Activated CD8-positive, alpha-beta T cell treated with anti-CD3 and anti-CD28 coated beads, Interleukin-2, amount 10 ng/mL, durations not matched to agents 7 days and 5 days (primary cell): ENCODE results near the gene DENND1A. TPM values are rescaled to one million over a fixed set of nuclear protein-coding genes. Genes with fewer than 3 reads are reported as not detected.

ENCODE experiments used
- ATAC-seq: fragments of 150-1000 bp; cut with Tn5 transposase; one replicate; pipeline ENCODE4 v1.10.0; 2021; ENCODE audit warnings: moderate library complexity
- CTCF ChIA-PET: fragments of 350-600 bp; sonication (Branson Sonifier 250); formaldehyde crosslinking; loops from one replicate; lab custom pipeline; 2021; ENCODE audit warnings: antibody characterized with exemption; lab: Charles Lee
- POLR2A ChIA-PET: fragments of 350-600 bp; sonication (Branson Sonifier 250); formaldehyde crosslinking; loops from one replicate; lab custom pipeline; 2021; ENCODE audit warnings: antibody characterized with exemption; lab: Charles Lee
- DNase-seq: peaks from one replicate; pipeline ENCODE4 v3.0.0-alpha.2; 2020
- H3K27ac Mint-ChIP-seq: one replicate; pipeline ENCODE4 v1.8.0; 2021; ENCODE audit warnings: mild to moderate bottlenecking, mixed read lengths
- H3K27me3 Mint-ChIP-seq: one replicate; pipeline ENCODE4 v1.8.0; 2021; ENCODE audit warnings: low read depth, mixed read lengths
- H3K36me3 Mint-ChIP-seq: one replicate; pipeline ENCODE4 v1.8.0; 2021; ENCODE audit warnings: low read depth, mixed read lengths
- H3K4me1 Mint-ChIP-seq: one replicate; pipeline ENCODE4 v1.8.0; 2021; ENCODE audit warnings: low read depth, mixed read lengths
- H3K4me3 Mint-ChIP-seq: one replicate; pipeline ENCODE4 v1.8.0; 2021; ENCODE audit warnings: mild to moderate bottlenecking, mixed read lengths
- H3K9me3 Mint-ChIP-seq: one replicate; pipeline ENCODE4 v1.8.0; 2022; ENCODE audit warnings: mixed read lengths; ENCODE audit not compliant: insufficient read depth
- total RNA-seq, 2 experiments: library from RNA; stranded (reverse); gene quantifications; one replicate each; pipeline ENCODE4 v1.2.3, GENCODE V29; 2021

The DENND1A gene
- total RNA-seq, 2 experiments from 2014 or later, result 13.0 to 15.5 TPM

- CTCF ChIA-PET, result no interaction called here
Measured at GRCh38 chr9:123771690-123772089, 158.2 kb downstream of the DENND1A start.

GRCh38 chr9:123769719-123770118 is 160.2 kb downstream of the DENND1A start:
- no peak for ATAC-seq
- CTCF ChIA-PET, result no interaction called here
- no peak overlapping the region for H3K4me3 Mint-ChIP-seq

More at GRCh38 chr9:123771690-123772089, 158.2 kb downstream of the DENND1A start:
- Mint-ChIP-seq H3K9me3 (no peaks in the 10 kb centered on the region), H3K4me1 (peaks cover 10% of the 10 kb centered on the region), H3K27me3 (peaks cover 3% of the 10 kb centered on the region), H3K36me3 (no peaks in the 10 kb centered on the region), H3K27ac (no peak overlapping the region), H3K4me3 (no peak overlapping the region)
- DNase-seq (no peak), ATAC-seq (no peak)
- POLR2A ChIA-PET, result no interaction called here

DNA sequence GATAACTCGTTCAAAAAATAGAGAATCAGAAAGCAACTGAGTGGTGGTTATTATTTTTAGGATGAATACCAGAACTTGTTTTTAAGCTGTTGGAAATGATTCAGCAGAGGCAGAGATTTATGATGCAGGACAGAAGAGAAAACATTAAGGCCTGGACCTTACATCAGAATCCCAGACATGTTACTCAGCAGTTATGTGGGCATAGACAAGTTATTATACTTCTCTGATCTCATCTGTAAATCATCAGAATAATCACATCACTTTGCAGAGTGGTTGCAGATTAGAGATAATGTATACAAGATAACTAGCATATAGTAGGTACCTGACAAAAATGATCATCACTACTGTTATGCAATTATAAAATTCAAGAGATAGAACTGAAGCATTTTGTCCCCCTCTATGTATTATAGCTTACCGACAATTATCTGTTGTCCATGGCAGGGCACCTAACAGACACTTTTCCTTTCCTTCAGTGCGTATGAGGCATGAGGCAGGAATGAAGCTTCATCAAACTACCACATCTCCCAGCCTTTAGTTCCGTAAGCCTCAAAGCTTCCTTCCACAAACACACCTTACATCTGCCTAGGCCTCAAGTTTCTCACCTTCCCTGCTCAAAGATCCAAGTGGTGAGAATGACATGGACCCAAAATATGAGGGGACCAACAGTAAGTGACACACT is 165.9 kb downstream of the DENND1A start:
- ChIA-PET POLR2A (no interaction called here), CTCF (no interaction called here)
- ATAC-seq (no peak), DNase-seq (no peak)
- Mint-ChIP-seq H3K4me1 (no peaks in the 10 kb centered on the region), H3K36me3 (no peaks in the 10 kb centered on the region), H3K27me3 (no peaks in the 10 kb centered on the region), H3K27ac (no peak overlapping the region), H3K9me3 (no peaks in the 10 kb centered on the region), H3K4me3 (no peak overlapping the region)

More at GRCh38 chr9:123769719-123770118, 160.2 kb downstream of the DENND1A start:
- no peaks in the 10 kb centered on the region for H3K9me3 Mint-ChIP-seq
- H3K27ac Mint-ChIP-seq, result no peak overlapping the region
- POLR2A ChIA-PET, result no interaction called here
- no peaks in the 10 kb centered on the region for H3K36me3 Mint-ChIP-seq
- H3K27me3 Mint-ChIP-seq, result no peaks in the 10 kb centered on the region
- DNase-seq, result no peak
- H3K4me1 Mint-ChIP-seq, result no peaks in the 10 kb centered on the region

DNA sequence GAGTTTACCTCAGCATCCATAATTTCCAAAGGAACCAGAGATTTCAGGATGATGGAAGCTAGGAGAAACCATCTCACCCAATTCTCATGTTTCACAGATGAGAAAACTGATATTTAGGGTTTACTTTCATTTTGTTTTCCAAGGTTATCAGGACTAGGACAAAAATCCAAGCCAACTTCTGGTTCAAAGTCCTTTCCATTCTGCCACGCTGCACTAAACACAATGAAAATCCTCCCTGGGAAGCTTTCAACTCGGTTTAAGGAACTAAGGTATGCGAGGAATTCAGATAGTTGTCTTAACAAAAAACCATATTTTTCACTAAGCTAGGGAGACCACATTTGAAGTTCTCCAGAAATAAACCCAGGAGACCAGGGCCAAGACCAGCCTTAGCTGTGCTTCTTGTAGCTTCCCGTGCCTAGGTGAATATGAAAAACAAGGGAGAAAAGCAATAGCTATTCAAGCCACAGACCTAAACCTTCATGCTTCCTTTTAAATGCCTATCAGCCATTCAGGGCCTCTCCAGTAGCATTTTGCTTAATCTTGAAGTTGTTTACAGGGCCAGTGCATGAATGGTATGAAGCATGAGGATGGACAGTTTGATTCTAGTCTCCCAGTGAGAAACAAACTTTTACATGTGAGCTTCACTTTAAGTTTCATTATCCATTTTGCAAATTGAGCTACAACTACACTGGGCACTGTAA is 167.9 kb downstream of the DENND1A start:
- ChIA-PET POLR2A (no interaction called here), CTCF (no interaction called here)
- Mint-ChIP-seq H3K27ac (no peak overlapping the region), H3K9me3 (no peaks in the 10 kb centered on the region), H3K27me3 (no peaks in the 10 kb centered on the region), H3K36me3 (no peaks in the 10 kb centered on the region), H3K4me3 (no peak overlapping the region), H3K4me1 (no peaks in the 10 kb centered on the region)
- no peak for ATAC-seq
- DNase-seq, result no peak

DNA sequence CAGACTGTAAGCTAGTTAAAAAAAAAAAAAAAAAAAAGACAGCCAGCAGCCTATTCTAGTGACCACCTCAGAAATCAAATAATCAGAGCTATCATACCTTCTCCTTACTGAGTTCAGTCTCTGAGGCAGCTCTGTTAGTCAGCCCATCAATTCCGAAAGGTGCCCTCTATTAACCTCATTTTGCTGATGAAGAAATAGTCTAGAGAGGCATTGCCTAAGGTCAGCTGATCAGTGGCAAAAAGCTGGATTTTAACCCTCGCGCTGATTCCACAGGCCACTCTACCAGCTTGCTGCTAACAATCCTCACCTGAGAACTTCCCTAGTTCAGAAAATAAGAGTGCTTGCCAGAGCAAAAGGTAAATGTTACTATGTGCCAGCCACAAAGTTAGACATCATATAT is 172.0 kb downstream of the DENND1A start:
- Mint-ChIP-seq H3K27ac (no peak overlapping the region), H3K9me3 (no peaks in the 10 kb centered on the region), H3K4me3 (no peak overlapping the region), H3K4me1 (no peaks in the 10 kb centered on the region), H3K27me3 (no peaks in the 10 kb centered on the region), H3K36me3 (peaks cover 3% of the 10 kb centered on the region)
- ChIA-PET POLR2A (no interaction called here), CTCF (no interaction called here)
- ATAC-seq (no peak), DNase-seq (no peak)

GRCh38 chr9:123757547-123757946 is 172.4 kb downstream of the DENND1A start:
- H3K4me3 Mint-ChIP-seq, result no peak overlapping the region
- no peaks in the 10 kb centered on the region for H3K27me3 Mint-ChIP-seq
- DNase-seq, result no peak
- ChIA-PET CTCF (no interaction called here), POLR2A (no interaction called here)
- no peaks in the 10 kb centered on the region for H3K4me1 Mint-ChIP-seq
- ATAC-seq, result no peak
- no peak overlapping the region for H3K27ac Mint-ChIP-seq
- H3K9me3 Mint-ChIP-seq, result no peaks in the 10 kb centered on the region
- peaks cover 3% of the 10 kb centered on the region for H3K36me3 Mint-ChIP-seq

DNA sequence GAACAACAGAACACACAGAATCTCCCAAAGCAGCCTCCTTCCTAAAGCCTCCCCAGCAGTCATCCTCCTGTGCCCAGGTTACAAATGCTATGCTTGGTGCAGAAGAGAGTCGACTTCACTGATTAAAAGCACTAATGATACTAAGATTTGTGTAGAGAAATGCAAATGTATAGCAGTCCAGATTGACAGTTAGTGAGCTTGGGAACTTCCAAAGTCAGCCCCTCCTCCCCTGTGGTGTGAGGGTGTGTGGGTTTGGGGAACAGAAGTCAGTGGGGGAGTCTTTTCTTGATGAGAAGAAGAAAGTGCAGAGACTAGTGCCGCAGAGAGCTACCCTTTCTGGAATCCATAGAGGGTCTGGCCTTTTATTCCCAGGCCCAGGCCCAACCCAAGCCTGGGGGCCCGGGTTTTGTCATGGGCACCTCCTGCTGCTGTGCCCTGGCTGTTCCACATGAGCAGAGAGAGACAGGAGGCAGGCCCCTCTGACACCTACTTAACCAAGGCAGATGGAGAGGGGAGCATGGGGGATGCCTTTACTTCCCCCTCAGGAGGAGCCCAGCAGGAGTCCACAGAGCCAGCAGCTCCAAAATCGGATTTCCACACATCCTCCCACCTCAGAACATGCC is 173.3 kb downstream of the DENND1A start:
- ChIA-PET POLR2A (no interaction called here), CTCF (no interaction called here)
- DNase-seq (no peak), ATAC-seq (no peak)
- Mint-ChIP-seq H3K27ac (no peak overlapping the region), H3K27me3 (no peaks in the 10 kb centered on the region), H3K9me3 (no peaks in the 10 kb centered on the region), H3K36me3 (peaks cover 3% of the 10 kb centered on the region), H3K4me3 (no peak overlapping the region), H3K4me1 (no peaks in the 10 kb centered on the region)

- ChIA-PET POLR2A (no interaction called here), CTCF (interaction anchor here (0.9 kb wide), 1 partner anchor 125 kb away, joined by 3 read pairs; no protein-coding TSS in a partner anchor)
- ATAC-seq, result no peak
- DNase-seq, result no peak
- Mint-ChIP-seq H3K9me3 (no peaks in the 10 kb centered on the region), H3K27ac (no peak overlapping the region), H3K4me3 (no peak overlapping the region), H3K36me3 (peaks cover 3% of the 10 kb centered on the region), H3K27me3 (no peaks in the 10 kb centered on the region), H3K4me1 (peaks cover 5% of the 10 kb centered on the region)
Measured at GRCh38 chr9:123753669-123754258, 176.2 kb downstream of the DENND1A start.

DNA sequence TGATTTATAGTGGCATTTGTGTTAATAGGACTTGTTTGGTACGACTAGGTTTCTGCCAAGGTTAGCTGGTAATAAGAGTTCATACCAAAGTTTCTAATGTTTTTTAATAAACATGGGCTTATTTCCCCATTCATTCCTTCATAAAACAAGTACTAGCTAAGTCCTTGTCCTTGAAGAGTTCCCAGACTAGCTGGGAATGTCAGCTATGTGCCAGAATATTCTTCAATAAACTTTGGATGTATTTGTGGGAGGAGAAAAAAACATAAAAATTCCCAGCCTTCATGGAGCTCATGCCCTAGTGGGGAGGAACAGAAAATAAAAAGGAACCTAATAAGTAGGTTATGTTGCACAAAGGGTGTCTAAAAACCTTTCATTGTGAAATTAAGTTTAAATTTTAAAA is 176.9 kb downstream of the DENND1A start:
- ATAC-seq, result no peak
- POLR2A ChIA-PET, result no interaction called here
- DNase-seq, result no peak
- Mint-ChIP-seq H3K4me3 (no peak overlapping the region), H3K27me3 (no peaks in the 10 kb centered on the region), H3K4me1 (peaks cover 5% of the 10 kb centered on the region), H3K9me3 (no peaks in the 10 kb centered on the region), H3K36me3 (peaks cover 3% of the 10 kb centered on the region), H3K27ac (no peak overlapping the region)
- CTCF ChIA-PET, result no interaction called here

DNA sequence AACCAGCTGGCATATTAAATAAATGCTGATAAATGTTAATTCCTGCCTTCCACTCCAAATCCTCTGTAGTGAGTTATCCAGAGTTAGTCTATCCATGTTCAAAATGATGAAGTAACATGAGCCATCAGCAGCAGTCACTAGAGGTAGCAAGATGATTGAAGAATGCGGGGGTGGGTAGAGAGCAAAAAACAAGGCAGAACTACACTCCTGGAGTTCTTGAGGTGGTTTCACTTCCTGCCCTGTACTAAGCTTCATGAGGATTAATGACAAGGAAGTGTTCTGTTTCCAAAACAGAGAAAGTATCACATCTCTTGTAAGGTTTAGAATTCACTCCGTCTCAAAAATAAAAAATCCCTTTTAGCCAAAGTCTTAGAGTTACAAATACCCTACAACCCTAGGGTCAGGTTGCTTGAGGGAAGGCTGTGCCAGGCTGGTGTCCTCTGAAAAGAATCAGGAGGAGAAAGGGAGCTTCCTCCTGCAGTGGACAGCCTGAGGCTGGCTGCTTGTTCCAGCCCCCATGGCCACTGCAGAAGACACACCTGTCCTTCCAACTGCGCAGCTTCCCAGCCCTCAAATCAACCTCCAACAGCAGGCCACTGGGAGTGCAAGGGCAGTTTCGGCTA is 180.2 kb downstream of the DENND1A start:
- H3K36me3 Mint-ChIP-seq, result peaks cover 3% of the 10 kb centered on the region
- DNase-seq (no peak), ATAC-seq (no peak)
- no peak overlapping the region for H3K27ac Mint-ChIP-seq
- H3K4me1 Mint-ChIP-seq, result peaks cover 5% of the 10 kb centered on the region
- ChIA-PET CTCF (no interaction called here), POLR2A (no interaction called here)
- no peak overlapping the region for H3K4me3 Mint-ChIP-seq
- H3K9me3 Mint-ChIP-seq, result no peaks in the 10 kb centered on the region
- no peaks in the 10 kb centered on the region for H3K27me3 Mint-ChIP-seq

DNA sequence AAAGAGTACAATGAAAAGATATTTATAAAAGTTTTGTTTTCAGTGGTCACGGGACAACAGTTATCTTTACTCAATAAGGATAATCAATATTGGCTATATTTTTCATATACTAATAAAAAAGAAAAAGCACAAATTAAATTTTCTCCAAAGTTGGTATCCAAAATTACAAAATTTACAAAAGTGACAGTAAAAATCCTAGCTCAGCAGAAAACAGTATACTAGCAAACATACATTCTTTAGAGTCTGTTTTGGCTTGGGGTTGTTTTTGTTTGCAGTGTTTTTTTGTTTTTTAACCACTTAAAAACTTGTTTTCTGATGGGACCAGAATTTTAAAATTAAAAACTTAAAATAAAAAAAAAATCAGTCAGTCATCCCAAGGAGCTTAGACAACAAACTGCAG is 183.2 kb downstream of the DENND1A start:
- Mint-ChIP-seq H3K27ac (no peak overlapping the region), H3K9me3 (no peaks in the 10 kb centered on the region), H3K27me3 (no peaks in the 10 kb centered on the region), H3K4me3 (no peak overlapping the region), H3K36me3 (no peaks in the 10 kb centered on the region), H3K4me1 (peaks cover 5% of the 10 kb centered on the region)
- DNase-seq (no peak), ATAC-seq (no peak)
- POLR2A ChIA-PET, result no interaction called here
- CTCF ChIA-PET, result no interaction called here
